NCI-H146 (cell line): ENCODE results near the gene GPR158.
A peak's percentile ranks its signal among the peaks of the same experiment; 100 is the strongest.
"Not testable (repeated sequence)": the region's sequence is repeated elsewhere in the genome, so short reads cannot be mapped to it uniquely, and the experiment has no call there.

ENCODE experiments used
- DNase-seq: peaks from one replicate; lab custom pipeline; 2025; lab: John Stamatoyannopoulos, UW

Gene GPR158

GRCh38 chr10:25296324-25296723 lies 121.5 kb downstream of the GPR158 start:
- DNase-seq, result no peak

GRCh38 chr10:25297466-25297865 lies 122.7 kb downstream of the GPR158 start:
- peak; percentile 14 for DNase-seq

DNA sequence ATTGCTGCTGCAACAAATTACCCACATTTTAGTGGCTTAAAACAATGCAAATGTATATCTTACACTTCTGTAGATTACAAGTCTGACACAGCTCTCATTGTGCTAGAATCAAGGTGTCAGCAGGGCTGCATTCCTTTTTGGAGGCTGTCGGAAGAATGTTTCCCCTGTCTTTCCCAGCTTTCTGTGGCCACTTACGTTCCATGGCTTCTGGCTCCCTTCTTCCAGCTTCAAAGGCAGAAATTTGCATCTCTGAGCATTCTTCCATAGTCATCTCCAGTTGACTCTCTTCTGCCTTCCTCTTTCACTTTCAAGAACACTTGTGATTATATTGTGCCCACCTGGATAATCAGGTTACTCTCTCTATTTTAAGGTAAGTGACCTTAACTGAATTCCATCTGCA lies 125.3 kb downstream of the GPR158 start:
- DNase-seq, result no peak

DNA sequence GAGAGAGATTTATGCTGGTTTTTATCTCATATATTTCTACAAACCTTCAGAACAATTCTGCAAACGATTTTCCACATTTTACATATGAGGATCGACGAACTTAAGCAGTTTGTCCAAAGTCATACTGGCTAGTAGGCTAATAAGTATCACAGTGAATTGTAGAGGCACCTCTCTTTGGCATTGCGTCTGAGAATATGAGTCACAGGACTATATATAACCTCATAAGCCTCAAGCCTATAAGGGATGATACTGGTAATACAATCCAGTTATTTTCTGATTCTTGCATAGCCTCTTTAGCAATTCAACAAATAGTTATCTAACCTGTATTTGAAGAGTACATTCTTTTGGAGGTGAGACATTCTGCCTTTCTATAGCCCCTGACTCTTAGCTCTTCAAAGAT lies 129.8 kb downstream of the GPR158 start:
- DNase-seq, result no peak

DNA sequence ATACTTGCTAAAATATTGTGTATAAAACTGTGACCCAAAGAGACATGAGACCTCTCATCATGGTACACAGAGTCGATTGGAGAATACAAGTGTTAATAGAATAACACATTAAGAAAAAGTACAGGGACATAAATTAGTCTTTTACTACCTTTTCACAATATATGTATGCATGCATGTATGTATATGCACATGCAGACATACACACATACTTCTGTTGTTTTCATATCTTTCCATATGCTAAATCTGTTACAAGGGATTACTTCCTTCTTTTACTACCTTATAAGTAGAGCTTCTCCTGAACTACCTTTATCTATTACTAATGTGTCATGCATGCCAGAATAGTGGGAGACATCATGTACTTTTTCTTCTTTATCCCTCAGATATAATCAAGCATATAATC lies 131.6 kb downstream of the GPR158 start:
- DNase-seq, result no peak

DNA sequence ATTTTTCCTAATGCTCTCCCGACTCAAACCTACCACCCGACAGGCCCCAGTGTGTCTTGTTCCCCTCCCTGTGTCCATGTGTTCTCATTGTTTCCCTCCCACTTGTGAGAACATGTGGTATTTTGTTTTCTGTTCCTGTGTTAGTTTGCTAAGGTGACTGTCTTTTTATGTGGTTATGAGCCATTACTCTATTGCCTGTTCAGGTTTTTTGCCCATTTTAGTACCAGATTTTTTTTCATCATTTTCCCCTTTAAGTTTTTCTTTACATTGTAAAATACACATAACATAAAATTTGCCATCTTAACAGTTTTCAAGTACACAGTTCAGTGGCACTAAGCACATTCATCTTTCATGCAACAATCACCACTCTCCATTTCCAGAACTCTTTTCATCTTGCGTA lies 133.5 kb downstream of the GPR158 start:
- DNase-seq, result no peak

GRCh38 chr10:25317596-25318211 lies 142.9 kb downstream of the GPR158 start:
- DNase-seq, result not testable (repeated sequence)

- DNase-seq, result no peak
These were observed 152.5 kb downstream of the GPR158 start for GRCh38 chr10:25327273-25327672.

GRCh38 chr10:25328361-25328760 lies 153.6 kb downstream of the GPR158 start:
- DNase-seq, result no peak

DNA sequence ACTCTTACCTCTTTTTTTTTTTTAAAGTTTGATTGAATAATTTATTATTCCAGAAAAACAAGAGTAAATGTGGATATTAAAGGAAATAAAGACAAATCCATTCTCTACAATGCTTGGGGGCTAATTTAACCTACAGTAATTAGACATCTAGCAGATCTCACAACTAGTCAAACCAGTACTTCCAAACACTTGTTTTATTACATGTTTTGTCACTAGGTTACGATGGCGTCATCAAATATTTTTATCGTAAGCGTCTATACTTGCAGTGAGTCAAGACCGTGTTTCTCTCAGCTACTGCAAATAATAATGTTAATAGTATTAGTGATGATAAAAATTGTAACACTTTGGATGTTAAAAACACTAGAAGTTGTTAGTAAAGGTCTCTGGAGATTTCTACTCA lies 154.8 kb downstream of the GPR158 start:
- DNase-seq, result not testable (repeated sequence)

GRCh38 chr10:25334445-25334844 lies 159.6 kb downstream of the GPR158 start:
- no peak for DNase-seq

DNA sequence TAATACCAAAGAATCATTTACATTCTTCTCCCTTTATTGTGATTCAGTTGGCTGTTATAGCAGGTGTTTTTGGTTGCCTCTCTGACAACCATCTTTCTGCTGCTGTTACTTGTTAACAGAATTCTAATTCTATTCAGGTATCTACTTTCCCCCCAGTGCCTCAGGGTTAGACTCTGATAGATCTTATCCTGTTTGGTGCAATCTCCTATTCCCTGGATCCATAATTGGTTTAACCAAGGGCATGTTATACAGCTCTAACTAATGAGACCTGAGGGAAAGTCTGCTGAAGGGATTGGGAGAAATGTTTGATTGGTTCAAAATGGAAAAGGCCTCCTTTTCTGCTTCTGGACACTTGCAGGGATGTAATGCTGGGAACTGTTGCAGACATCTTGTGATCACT lies 161.5 kb downstream of the GPR158 start:
- no peak for DNase-seq

GRCh38 chr10:25338271-25338670 lies 163.5 kb downstream of the GPR158 start:
- DNase-seq, result no peak

- no peak for DNase-seq
These were observed 165.2 kb downstream of the GPR158 start for GRCh38 chr10:25339966-25340365.

DNA sequence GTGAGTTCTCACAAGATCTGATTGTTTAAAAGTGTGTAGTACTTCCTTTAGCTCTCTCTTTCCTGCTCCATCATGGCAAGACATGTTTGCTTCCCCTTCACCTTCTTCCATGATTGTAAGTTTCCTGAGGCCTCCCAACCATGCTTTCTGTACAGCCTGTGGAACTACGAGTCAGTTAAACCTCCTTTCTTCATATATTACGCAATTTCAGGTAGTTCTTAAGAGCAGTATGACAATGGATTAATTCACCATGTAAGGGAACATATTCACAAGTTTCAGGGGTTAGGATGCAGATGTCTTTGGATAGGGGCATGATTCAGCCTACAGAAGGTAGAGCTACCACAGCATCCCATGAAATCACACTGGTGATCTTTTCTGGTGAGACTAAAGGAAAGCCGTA lies 174.7 kb downstream of the GPR158 start:
- no peak for DNase-seq

GRCh38 chr10:25356609-25357008 lies 181.8 kb downstream of the GPR158 start:
- no peak for DNase-seq

- no peak for DNase-seq
These were observed 182.5 kb downstream of the GPR158 start for GRCh38 chr10:25357269-25357668.

DNA sequence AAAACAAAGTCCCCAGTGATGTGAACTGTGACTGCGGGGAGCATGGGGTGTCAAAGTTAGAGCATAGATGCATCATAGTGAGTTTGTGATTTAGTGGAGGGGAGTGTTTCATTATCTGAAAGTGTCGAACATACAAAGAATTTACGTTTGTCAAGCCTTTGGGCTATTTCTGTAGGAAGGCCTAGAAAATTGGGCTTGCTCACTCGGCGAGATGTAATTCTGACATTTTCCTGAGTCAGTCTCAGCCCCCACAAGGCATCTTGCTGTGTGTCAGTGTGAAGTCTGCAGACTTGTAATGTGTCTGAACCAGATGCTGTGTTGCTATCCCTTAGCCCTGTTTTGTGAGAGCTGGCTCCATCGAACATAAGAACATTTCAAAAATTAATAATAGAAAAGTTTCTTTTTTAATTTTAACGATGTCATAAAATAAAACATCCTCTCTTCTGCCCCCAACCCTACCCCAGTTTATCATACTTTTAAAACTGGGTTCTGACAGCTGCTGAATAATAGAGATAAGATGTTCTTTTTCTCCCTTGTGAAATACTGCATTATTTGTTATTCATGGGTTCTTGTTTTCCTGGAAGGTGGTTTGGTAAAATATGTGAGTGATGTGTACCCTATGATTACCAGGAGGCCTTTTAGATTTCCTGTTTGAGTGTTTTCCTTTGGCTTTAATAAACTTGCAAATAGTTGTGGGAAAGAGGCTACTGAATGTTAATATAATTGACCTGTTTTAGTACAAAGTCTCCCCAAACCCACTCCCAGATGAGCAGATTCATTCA lies 207.4 kb downstream of the GPR158 start:
- no peak for DNase-seq

DNA sequence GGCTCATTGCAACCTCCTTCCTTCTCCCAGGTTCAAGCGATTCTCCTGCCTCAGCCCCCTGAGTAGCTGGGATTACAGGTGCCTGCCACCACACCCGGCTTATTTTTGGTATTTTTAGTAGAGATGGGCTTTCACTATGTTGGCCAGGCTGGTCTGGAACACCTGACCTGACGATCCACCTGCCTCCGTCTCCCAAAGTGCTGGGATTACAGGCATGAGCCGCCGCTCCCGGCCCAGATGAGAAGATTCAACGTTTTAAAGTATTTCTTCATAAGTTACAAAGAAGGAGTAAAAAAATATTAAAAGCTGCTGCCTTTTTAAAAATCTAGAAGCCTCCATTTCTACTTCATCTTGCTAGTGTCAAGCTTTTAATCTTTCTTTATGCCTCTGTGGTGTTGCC lies 208.1 kb downstream of the GPR158 start:
- DNase-seq, result not testable (repeated sequence)

DNA sequence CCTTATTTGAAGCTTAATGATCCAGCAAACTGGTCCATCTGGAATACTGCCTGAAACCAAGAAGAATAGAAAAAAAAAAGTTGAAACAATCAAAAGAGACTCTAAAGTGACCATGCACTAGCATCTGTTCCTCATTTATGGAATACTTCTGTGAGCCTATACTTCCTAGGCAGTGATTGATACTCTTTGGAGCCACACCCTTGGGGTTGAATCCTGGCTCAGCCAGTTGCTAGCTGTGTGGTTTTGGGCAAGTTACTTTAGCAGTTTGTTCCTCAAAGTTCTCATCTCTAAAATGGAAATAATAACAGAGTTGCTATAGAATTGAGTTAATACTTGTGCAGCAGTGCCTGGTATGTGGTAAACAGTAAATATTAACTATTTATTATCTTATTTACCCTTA lies 208.9 kb downstream of the GPR158 start:
- no peak for DNase-seq

- no peak for DNase-seq
These were observed 209.8 kb downstream of the GPR158 start for GRCh38 chr10:25384618-25385017.

- DNase-seq, result no peak
These were observed 213.5 kb downstream of the GPR158 start for GRCh38 chr10:25388188-25388861.

- no peak for DNase-seq
These were observed 214.0 kb downstream of the GPR158 start for GRCh38 chr10:25388862-25389206.
